GM18502 (cell line): ENCODE measurements around the gene MYRIP.
"Not testable (repeated sequence)": the region's sequence is repeated elsewhere in the genome, so short reads cannot be mapped to it uniquely, and the experiment has no call there.

Experiments used
- ATAC-seq: cut with Tn5 transposase; IDR thresholded peaks from one replicate; pipeline ENCODE4 v1.9.1; 2021; ENCODE audit warnings: mild to moderate bottlenecking; ENCODE audit not compliant: unreplicated experiment, poor library complexity

MYRIP gene

DNA sequence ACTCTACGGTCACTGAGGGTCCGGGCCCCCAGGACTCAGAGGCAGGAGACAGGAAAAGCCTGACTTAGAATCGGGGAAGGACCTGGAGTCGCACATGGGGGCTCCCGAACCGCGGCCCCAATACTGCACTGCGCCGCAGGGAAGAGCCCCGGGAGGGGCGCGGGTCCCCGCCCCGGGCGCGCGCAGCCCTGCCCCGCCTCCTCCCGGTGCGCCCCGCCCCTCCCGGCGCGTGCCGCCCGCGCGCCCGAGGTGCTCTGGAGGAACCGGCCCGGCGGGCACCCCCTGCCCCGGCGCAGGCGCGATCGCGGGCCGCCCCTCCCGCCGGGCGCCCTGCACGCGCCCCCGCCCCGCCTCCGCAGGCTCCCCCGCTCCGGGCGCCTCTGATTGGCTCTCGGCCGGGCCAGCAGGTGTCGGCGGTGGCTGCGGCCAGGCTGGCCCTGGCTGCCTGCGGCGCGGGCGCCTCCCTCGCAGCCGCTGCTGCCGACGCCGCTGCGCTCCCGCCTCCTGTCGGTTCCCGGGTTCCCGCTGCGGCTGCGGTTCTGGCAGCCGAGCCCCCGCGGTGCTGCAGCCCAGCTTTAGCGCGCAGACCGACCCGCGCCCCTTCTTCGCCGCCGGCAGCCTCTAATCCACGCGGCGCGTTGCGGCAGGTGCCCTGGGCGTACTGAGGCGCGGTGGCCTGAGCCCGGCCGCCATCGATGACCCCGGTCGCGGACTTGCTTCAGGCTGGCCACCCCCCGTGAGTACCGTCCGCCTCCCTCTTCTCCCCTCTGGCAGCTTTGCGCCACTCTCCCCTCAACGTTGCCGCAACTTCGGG, at the start of gene MYRIP:
Gene MYRIP, plus strand, starts transcription at position 429 of the 814 bp plus-strand sequence. CDS start 91,208 bp downstream, outside the sequence.
- peak; percentile 82 for ATAC-seq

DNA sequence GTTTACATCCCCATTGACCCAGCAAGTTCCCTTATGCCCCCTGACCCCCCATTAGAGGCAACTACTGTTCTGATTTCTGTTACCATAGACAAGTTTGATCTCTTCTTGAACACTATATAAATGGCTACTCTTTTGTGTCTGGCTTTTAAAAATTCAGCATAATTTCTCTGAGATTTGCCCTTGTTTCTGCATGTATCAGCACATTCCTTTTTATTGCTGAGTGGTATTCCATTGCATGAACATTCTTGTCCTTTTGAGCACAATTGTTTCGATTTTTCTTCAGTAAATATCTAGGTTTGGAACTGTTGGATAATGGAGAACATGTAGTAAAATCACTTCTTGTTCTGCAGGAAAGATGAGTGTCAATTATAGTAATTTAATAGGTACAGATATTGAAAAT, 49.1 kb upstream of the MYRIP start:
- ATAC-seq = no peak

DNA sequence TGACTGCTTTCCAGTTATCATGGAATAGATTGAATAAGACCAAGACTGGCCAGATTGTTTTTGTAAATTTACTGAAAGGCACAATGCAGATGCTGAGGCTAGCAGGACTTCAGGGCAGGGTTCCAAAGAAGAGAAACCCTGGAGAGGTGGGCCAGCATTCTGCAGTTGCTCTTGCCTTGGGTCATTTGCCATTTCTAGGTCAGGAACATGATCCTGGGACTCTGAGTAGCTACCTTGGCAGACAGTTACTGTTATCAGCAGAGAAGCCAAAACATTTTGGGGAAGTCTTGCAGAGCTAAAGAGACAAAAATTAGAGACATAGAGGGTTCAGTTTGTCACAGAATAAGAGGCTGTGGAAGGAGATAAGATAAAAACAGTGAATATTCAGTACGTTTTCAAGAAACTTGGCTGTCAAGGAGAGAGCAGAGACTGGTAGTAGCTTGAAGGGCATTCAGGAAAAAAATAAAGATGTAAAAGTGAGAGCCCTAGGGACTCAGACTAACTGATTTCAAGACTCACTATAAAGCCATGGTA, 46.8 kb upstream of the MYRIP start:
- no peak for ATAC-seq

DNA sequence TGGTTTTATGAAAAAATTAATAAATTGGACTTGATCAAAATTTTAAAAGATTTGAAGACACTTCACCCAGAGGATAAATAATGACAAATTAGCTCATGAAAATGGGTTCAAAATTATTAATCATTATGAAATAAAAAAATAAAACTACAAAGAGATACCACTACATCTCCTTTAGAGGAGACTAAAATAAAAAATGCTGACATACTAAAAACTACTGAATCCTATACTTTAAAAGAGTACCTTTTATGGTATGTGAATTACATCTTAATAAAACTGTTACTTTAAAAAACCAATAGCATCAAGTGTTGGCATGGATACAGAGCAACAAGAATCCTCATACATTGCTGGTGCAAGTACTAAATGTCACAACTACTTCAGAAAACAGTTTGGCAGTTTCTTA, 46.0 kb upstream of the MYRIP start:
- no peak for ATAC-seq

DNA sequence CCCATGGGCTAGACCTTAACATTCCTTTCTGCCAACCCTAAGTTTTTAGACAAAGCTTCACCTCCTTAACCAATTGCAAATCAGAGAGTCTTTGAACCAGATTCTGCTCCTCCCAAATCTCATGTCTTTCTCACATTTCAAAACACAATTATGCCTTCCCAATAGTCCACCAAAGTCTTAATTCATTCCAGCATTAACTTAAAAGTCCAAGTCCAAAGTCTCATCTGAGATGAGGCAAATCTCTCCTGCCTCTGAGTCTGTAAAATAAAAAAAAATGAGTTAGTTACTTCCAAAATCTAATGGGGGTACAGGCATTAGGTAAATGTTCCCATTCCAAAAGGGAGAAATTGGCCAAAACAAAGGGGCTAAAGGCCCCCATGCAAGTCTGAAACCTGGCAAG, 43.8 kb upstream of the MYRIP start:
- no peak for ATAC-seq

DNA sequence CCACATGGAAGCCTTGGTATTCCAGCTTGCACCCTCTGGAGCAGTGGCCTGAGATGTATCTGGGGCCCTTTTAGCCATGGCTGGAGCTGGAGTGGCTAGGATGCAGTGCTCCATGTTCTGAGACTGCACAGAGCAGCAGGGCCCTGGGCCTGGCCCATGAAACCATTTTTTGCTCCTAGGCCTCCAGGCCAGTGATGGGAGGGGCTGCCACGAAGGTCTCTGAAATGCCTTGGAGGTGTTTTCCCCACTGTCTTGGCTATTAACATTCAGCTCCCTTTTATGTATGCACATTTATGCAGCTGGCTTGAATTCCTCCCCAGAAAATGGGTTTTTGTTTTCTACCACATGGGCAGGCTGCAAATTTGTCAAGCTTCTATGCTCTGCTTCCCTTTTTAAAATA, 43.0 kb upstream of the MYRIP start:
- no peak for ATAC-seq

DNA sequence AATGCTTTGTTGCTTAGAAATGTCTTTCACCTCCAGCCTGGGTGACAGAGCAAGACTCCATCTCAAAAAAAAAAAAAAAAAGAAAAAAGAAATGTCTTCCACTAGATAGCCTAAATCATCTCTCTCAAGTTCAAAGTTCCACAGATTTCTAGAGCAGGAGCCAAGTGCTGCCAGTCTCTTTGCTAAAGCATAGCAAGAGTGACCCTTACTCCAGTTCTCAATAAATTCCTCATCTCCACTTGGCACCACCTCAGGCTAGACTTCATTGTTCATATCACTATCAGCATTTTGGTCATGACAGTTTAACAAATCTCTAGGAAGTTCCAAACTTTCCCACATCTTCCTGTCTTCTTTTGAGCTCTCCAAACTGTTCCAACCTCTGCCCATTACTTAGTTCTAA, 42.5 kb upstream of the MYRIP start:
- not testable (repeated sequence) for ATAC-seq

DNA sequence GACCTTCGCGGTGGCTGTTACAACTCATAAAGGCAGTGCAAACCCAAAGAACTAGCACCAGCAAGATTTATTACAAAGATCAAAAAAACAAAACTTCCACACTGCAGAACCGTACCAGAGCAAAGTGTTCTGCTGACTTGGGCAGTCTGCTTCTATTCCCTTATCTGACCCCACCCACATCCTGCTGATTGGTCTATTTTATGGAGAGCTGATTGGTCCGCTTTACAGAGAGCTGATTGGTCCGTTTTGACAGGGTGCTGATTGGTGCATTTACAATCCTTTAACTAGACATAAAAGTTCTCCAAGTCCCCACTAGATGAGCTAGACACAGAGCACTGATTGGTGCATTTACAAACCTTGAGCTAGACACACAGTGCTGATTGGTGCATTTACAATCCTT, 31.2 kb upstream of the MYRIP start:
- ATAC-seq = not testable (repeated sequence)

DNA sequence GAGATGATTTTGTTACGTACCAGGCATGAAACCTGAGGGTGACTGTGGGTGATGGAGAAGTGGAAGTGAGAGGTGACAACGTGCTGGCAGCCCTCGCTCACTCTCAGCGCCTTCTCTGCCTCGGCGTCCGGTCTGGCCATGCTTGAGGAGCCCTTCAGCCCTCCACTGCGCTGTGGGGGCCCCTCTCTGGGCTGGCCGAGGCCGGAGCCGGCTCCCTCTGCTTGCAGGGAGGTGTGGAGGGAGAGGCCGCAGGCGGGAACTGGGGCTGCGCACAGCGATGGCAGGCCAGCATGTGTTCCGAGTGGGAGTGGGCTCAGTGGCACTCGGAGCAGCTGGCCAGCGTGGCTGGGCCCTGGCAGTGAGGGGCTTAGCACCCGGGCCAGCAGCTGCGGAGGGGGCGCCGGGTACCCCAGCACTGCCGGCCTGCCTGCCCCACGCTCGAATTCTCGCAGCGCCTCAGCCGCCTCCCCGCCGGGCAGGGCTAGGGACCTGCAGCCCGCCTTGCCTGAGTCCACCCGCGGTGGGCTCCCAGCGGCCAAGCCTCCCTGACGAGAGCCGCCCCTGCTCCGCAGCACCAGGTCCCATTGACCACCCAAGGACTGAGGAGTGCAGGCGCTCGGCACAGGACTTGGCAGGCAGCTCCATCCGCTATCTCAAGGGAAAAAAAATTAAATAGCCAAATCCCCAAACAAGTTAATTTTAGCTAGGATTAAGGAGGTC, 29.7 kb upstream of the MYRIP start:
- ATAC-seq = no peak

DNA sequence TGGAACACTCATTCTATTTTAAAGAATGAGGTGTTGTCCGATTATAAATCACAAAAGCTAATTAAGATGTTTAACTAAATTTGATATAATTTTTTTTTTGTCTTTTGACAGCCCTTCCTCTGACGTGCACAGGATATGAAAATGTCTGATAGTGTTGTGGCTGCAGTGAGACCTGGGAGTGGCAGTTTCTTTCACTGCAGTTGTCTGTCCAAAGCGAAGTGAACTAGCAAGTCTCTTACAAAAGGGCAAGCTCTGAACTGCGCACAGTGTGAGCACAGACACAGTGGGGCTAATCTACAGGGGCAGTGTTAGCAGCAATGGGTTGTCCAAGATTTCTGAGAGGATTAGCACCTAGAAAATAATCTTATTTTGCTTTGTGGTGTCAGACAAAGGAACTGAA, 29.1 kb upstream of the MYRIP start:
- no peak for ATAC-seq

DNA sequence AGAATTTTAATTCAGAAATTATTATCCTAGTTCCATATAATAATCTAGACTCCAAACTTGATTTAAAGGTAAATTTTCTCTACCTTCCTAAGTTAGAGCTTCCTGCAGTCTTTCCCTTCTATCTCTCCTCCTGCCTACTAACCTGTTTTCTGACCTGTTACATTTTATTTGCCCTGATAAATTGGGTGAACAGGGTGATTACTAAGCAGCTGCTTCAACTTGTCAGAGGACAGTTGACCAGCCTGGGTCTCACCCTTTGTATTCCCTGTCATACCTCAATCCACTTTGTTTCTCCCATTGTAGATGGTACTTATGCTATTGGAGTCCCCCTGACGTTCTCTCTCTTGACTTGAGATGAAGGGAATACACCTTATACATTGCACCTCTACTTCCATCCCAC, 28.4 kb upstream of the MYRIP start:
- ATAC-seq = no peak

DNA sequence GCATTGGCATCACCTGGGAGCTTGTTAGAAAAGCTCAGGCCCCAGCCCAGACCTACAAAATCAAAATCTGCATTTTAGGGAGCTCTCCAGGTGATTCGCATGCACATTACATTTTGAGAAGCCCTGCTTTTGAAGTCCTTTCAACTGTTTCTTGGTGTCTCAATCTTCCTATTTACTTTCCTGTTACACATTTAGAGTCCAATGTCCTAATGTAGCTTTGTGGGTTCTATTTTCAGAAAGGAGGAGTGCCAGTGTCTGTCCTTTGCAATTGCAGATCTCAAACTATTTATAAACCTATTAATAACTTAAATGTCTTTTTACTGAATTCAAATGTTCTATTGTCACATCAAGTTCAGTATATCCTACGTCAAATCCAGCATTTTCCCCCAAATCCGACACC, 27.8 kb upstream of the MYRIP start:
- ATAC-seq = no peak

DNA sequence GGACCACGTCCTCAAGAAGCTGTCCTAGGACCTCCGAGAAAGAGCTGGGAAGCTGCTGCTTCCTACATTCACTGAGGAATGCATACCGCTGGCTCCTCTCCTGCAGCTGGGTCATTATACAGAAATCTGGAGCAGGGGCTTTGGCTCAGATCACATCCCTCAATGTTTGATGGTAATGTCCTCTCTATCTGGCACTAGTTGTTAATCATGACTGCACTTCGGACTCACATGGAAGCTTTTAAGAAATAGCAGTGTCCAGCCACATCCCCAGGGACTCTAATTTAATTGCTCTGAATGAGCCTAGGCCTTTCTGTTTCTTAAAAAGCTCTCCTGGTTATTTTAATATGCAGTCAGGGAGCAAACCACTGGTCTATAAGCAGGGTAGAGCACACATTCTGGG, 25.7 kb upstream of the MYRIP start:
- ATAC-seq = no peak

DNA sequence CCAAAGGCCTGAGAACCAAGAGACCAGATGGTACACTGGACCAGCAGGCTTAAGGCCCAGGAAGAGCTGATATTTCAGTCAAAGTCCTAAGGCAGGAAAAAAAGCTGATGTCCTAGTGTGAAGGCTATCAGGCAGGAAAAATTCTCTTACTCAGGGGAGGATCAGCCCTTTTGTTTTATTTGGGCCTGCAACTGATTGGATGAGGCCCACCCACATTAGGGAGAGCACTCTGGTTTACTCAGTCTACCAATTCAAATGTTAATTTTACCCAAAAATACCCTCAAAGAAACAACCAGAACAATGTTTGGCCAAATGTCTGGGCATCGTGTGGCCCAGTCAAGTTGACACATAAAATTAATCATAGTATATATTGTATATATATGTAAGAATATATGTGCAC, 24.5 kb upstream of the MYRIP start:
- ATAC-seq = no peak

DNA sequence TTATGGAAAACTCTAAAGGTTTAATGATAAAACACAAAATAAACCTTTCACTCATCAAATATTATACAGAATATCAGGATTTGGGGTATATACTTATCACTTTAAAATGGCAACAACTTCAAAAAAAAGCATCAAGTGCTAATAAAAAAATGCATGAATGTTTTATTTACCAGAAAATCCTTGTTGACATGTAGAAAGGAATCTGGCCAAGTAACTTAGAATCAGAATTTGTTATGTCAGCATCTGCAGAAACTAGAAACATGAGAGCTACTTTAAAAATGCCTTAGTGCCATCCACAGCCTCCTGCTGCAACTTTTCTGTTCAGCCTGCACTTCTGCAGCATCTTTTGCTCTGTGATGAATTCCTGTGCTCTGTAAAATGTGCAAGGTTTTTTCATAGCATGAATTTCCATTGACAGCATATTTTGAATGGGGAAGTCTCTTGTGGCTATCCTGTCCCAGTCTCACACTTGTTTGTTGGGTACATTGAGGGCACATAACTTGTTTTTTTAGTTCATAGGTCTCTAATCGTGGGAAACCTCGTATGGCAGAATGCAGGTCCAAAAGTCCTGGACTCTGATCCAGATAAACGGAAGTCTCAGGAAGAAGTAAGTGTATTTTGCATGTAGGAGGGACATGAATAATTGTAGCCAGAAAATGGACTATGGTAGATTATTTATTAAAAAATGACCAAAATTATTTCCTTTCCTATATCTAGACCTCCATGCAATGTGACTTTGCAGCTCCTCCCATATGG, 21.1 kb upstream of the MYRIP start:
- no peak for ATAC-seq

DNA sequence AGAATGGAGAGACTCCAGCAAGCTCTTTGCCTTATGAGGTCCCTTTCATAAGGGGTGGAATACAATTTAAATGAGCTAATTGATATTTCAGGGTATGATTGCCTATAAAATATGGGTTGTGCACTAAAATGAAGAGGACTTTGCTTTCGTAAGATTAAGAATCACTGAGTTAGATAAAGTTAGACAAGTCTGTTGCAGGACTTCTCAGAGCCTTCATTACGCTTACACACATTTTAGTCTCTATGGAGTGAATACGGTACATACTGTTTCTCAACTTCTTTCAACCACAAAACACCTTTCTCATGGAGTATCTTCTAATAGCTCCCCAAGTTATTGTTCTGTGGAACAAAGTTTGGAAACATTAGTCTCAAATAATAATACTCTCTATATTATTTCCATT, 17.8 kb upstream of the MYRIP start:
- no peak for ATAC-seq

DNA sequence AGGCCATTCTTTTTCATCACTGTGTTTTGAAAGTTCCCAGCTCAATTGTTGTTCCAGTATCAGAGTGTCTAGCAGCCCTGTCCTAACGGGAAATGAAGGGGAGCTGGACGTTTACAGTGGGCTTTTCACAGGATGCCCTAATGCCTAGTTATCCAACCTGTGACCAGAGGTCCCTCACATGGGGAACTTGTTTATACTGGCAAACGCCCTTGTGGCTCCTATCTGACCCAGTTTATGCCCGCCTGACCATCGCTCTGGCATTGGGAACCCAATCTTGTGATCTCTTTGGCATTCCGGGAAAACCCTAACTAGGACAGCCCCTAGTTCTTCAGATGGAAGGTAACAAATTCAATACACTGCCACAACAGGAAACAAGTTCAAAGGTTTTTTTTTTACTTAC, 14.5 kb upstream of the MYRIP start:
- ATAC-seq = no peak

DNA sequence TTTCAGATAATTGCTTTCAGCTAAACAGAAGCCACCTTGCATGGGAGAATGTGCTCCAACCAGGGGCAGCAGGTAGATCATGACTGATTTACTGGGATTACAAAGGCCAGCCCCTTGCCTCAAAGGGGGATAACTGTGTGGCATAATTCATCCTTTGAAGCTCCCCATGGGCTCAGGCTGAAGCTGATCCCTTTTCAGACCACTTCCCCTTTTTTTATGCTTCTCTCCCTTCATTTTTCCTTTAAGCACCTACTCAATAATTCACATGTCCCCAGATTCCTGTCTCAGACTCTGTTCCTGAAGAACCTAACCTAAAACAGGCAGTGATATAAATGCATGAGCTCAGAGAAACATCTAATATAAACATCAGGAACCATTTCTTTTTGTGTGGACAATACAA, 8.2 kb upstream of the MYRIP start:
- ATAC-seq = no peak

DNA sequence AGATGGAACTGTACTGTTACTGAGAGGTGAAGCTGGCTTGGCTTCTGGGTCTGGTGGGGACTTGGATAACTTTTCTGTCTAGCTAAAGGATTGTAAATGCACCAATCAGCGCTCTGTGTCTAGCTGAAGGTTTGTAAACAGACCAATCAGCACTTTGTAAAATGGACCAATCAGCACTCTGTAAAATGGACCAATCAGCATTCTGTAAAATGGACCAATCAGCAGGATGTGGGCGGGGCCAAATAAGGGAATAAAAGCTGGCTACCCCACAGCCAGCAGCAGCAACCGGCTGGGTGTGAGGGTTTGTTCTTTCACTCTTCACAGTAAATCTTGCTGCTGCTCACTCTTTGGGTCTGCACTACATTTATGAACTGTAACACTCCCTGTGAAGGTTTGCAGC, 6.9 kb upstream of the MYRIP start:
- not testable (repeated sequence) for ATAC-seq

DNA sequence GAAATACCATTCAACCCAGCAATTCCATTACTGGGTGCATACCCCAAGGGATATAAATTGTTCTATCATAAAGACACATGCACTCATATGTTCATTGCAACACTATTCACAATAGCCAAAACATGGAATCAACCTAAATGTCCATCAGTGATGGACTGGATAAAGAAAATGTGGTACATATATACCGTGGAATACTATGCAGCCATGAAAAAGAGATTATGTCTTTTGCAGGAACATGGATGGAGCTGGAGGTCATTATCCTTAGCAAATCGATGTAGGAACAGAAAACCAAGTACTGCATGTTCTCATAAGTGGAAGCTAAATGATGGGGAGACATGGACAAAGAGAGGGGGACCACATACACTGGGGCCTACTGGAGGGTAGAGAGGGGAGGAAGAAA, 5.5 kb upstream of the MYRIP start:
- no peak for ATAC-seq

DNA sequence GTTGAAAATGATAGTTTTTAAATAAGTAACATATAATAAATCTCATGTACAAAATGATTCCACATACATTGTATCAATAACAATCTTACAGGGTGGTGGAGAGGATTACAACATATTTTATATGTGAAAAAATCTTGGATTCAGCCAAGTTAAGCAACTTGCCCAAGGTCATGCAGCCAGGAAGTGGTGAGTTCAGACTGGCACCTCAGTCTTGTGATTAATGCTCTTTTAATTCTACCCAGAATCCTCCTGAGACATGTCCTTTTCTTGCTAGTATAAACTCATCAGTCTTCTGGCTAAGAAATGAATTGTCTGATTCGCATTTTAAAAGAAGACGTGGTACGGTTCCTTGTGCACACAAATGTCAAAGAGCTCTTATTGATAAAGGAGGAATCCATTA, 4.5 kb upstream of the MYRIP start:
- ATAC-seq = no peak
